ENCODE results near the gene FPR3. TPM values are rescaled to one million over a fixed set of nuclear protein-coding genes. Genes with fewer than 3 reads are reported as not detected.

The FPR3 gene
- total and polyA plus RNA-seq, 2 donors (not counting 1 experiment from before 2014, with no cell fraction given): not detected

- Histone ChIP-seq H3K4me2 (ENCODE audit: extremely low read depth, insufficient read depth, low read length) (no peak overlapping the region), H3K9ac (ENCODE audit: insufficient read depth, low read length) (no peak overlapping the region), H4K20me1 (ENCODE audit: control insufficient read depth, extremely low read depth, insufficient read depth, low read length) (no peaks in the 10 kb centered on the region), H3K36me3 (ENCODE audit: control insufficient read depth, insufficient read depth, low read length) (no peaks in the 10 kb centered on the region), H3K9me3 (ENCODE audit: control insufficient read depth, insufficient read depth, low read depth, low read length) (no peaks in the 10 kb centered on the region), H3K4me1 (ENCODE audit: control insufficient read depth, extremely low read depth, insufficient read depth, low read length) (no peaks in the 10 kb centered on the region), H3K27me3 (ENCODE audit: control insufficient read depth, insufficient read depth, low read length) (no peaks in the 10 kb centered on the region), H3K4me3 (replicated peaks in 1 of 4; ENCODE audit: control extremely low read depth in 1 of 4, insufficient read depth in 1 of 4, low read depth in 3 of 4, low read length in 4 of 4) (no peak overlapping the region), H3K79me2 (ENCODE audit: control insufficient read depth, insufficient read depth, low read length) (no peaks in the 10 kb centered on the region), H3K27ac (ENCODE audit: insufficient read depth, low read length) (no peak overlapping the region), H2AFZ (ENCODE audit: low read length) (no peak overlapping the region)
- TF ChIP-seq, protein P1, sequence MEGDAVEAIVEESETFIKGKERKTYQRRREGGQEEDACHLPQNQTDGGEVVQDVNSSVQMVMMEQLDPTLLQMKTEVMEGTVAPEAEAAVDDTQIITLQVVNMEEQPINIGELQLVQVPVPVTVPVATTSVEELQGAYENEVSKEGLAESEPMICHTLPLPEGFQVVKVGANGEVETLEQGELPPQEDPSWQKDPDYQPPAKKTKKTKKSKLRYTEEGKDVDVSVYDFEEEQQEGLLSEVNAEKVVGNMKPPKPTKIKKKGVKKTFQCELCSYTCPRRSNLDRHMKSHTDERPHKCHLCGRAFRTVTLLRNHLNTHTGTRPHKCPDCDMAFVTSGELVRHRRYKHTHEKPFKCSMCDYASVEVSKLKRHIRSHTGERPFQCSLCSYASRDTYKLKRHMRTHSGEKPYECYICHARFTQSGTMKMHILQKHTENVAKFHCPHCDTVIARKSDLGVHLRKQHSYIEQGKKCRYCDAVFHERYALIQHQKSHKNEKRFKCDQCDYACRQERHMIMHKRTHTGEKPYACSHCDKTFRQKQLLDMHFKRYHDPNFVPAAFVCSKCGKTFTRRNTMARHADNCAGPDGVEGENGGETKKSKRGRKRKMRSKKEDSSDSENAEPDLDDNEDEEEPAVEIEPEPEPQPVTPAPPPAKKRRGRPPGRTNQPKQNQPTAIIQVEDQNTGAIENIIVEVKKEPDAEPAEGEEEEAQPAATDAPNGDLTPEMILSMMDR (conservative IDR thresholded peaks at IDR 0.05 in 1 of 2, IDR thresholded peaks at IDR 0.05 in 1 of 2; ENCODE audit: low read depth in 1 of 2, low read length in 2 of 2): no peak
- TF ChIP-seq EZH2 (IDR thresholded peaks at IDR 0.05; ENCODE audit: low read length, missing control alignments): no peak
- DNase-seq (ENCODE audit: low read depth in 2 of 2): no peak
Measured at GRCh38 chr19:51780270-51780669, 14.7 kb upstream of the FPR3 start.

GRCh38 chr19:51781999-51782398 lies 13.0 kb upstream of the FPR3 start:
- no peak for DNase-seq (ENCODE audit: low read depth in 2 of 2)
- Histone ChIP-seq H3K4me3 (replicated peaks in 1 of 4; ENCODE audit: control extremely low read depth in 1 of 4, insufficient read depth in 1 of 4, low read depth in 3 of 4, low read length in 4 of 4) (no peak overlapping the region), H3K27me3 (ENCODE audit: control insufficient read depth, insufficient read depth, low read length) (no peaks in the 10 kb centered on the region), H4K20me1 (ENCODE audit: control insufficient read depth, extremely low read depth, insufficient read depth, low read length) (no peaks in the 10 kb centered on the region), H3K36me3 (ENCODE audit: control insufficient read depth, insufficient read depth, low read length) (no peaks in the 10 kb centered on the region), H3K79me2 (ENCODE audit: control insufficient read depth, insufficient read depth, low read length) (no peaks in the 10 kb centered on the region), H2AFZ (ENCODE audit: low read length) (no peak overlapping the region), H3K9me3 (ENCODE audit: control insufficient read depth, insufficient read depth, low read depth, low read length) (no peaks in the 10 kb centered on the region), H3K4me1 (ENCODE audit: control insufficient read depth, extremely low read depth, insufficient read depth, low read length) (no peaks in the 10 kb centered on the region), H3K9ac (ENCODE audit: insufficient read depth, low read length) (no peak overlapping the region), H3K27ac (ENCODE audit: insufficient read depth, low read length) (no peak overlapping the region), H3K4me2 (ENCODE audit: extremely low read depth, insufficient read depth, low read length) (no peak overlapping the region)
- no peak for TF ChIP-seq EZH2 (IDR thresholded peaks at IDR 0.05; ENCODE audit: low read length, missing control alignments)
- TF ChIP-seq, protein P1 (conservative IDR thresholded peaks at IDR 0.05 in 1 of 2, IDR thresholded peaks at IDR 0.05 in 1 of 2; ENCODE audit: low read depth in 1 of 2, low read length in 2 of 2): no peak

- no peaks in the 10 kb centered on the region for H3K27me3 ChIP-seq (ENCODE audit: control insufficient read depth, insufficient read depth, low read length)
- H3K36me3 ChIP-seq (ENCODE audit: control insufficient read depth, insufficient read depth, low read length): no peaks in the 10 kb centered on the region
- H3K79me2 ChIP-seq (ENCODE audit: control insufficient read depth, insufficient read depth, low read length): no peaks in the 10 kb centered on the region
- no peak overlapping the region for H2AFZ ChIP-seq (ENCODE audit: low read length)
- DNase-seq (ENCODE audit: low read depth in 2 of 2): no peak
- H4K20me1 ChIP-seq (ENCODE audit: control insufficient read depth, extremely low read depth, insufficient read depth, low read length): no peaks in the 10 kb centered on the region
- H3K27ac ChIP-seq (ENCODE audit: insufficient read depth, low read length): no peak overlapping the region
- no peak for TF ChIP-seq EZH2 (IDR thresholded peaks at IDR 0.05; ENCODE audit: low read length, missing control alignments)
- TF ChIP-seq, protein P1 (conservative IDR thresholded peaks at IDR 0.05 in 1 of 2, IDR thresholded peaks at IDR 0.05 in 1 of 2; ENCODE audit: low read depth in 1 of 2, low read length in 2 of 2): peak in 1 of 2 donors; percentile 23
- no peak overlapping the region for H3K4me2 ChIP-seq (ENCODE audit: extremely low read depth, insufficient read depth, low read length)
- H3K9me3 ChIP-seq (ENCODE audit: control insufficient read depth, insufficient read depth, low read depth, low read length): no peaks in the 10 kb centered on the region
- H3K9ac ChIP-seq (ENCODE audit: insufficient read depth, low read length): no peak overlapping the region
- no peak overlapping the region for H3K4me3 ChIP-seq (replicated peaks in 1 of 4; ENCODE audit: control extremely low read depth in 1 of 4, insufficient read depth in 1 of 4, low read depth in 3 of 4, low read length in 4 of 4)
- no peaks in the 10 kb centered on the region for H3K4me1 ChIP-seq (ENCODE audit: control insufficient read depth, extremely low read depth, insufficient read depth, low read length)
Measured at GRCh38 chr19:51783372-51783771, 11.6 kb upstream of the FPR3 start.
